ENCODE data around the gene DIAPH3.

- TF ChIP-seq, protein P1, sequence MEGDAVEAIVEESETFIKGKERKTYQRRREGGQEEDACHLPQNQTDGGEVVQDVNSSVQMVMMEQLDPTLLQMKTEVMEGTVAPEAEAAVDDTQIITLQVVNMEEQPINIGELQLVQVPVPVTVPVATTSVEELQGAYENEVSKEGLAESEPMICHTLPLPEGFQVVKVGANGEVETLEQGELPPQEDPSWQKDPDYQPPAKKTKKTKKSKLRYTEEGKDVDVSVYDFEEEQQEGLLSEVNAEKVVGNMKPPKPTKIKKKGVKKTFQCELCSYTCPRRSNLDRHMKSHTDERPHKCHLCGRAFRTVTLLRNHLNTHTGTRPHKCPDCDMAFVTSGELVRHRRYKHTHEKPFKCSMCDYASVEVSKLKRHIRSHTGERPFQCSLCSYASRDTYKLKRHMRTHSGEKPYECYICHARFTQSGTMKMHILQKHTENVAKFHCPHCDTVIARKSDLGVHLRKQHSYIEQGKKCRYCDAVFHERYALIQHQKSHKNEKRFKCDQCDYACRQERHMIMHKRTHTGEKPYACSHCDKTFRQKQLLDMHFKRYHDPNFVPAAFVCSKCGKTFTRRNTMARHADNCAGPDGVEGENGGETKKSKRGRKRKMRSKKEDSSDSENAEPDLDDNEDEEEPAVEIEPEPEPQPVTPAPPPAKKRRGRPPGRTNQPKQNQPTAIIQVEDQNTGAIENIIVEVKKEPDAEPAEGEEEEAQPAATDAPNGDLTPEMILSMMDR (IDR thresholded peaks at IDR 0.05): no peak
- TF ChIP-seq POLR2A (IDR thresholded peaks at IDR 0.05): no peak
Measured at GRCh38 chr13:60135344-60135743, 28.4 kb downstream of the DIAPH3 start.
